A673 (cell line): ENCODE results near the gene GALP. TPM values are rescaled to one million over a fixed set of nuclear protein-coding genes. Genes with fewer than 3 reads are reported as not detected.

Experiments used
- BruUV-seq: library from RNA; stranded (reverse); fragments of 400-500 nt; replicated peaks from 2 replicates; lab custom pipeline; 2021; lab: Mats Ljungman, UMichigan
- CTCF ChIA-PET: fragments of 300-600 bp; sonication (Branson Sonifier 250); formaldehyde crosslinking; loops from one replicate; lab custom pipeline; 2022; ENCODE audit warnings: antibody characterized with exemption; lab: Charles Lee
- POLR2A ChIA-PET: fragments of 300-600 bp; sonication (Branson Sonifier 250); formaldehyde crosslinking; loops from one replicate; lab custom pipeline; 2022; ENCODE audit warnings: antibody characterized with exemption; ENCODE audit not compliant: low non-redundant PET; lab: Charles Lee
- DNase-seq: peaks from one replicate; pipeline ENCODE4 v3.0.0-alpha.2; 2015; ENCODE audit warnings: low spot score
- H3K27ac ChIP-seq: fragments of 200-600 bp; sonication (generic); 2 replicates; pipeline ENCODE4 v1.5.1; 2016; ENCODE audit warnings: mixed run types, low read depth, mild to moderate bottlenecking, mixed read lengths, antibody characterized with exemption, low read length; ENCODE audit not compliant: poor library complexity, severe bottlenecking
- H3K27me3 ChIP-seq: fragments of 200-600 bp; sonication (generic); replicated peaks from 2 replicates; pipeline ENCODE4 v1.6.1; 2017; ENCODE audit warnings: mixed run types, low read depth, mild to moderate bottlenecking, mixed read lengths, antibody characterized with exemption, low read length; ENCODE audit not compliant: insufficient read depth, poor library complexity
- H3K36me3 ChIP-seq: fragments of 200-600 bp; sonication (generic); 2 replicates; pipeline ENCODE4 v1.6.1; 2016; ENCODE audit warnings: mixed run types, mild to moderate bottlenecking, mixed read lengths, antibody characterized with exemption, low read length; ENCODE audit not compliant: insufficient read depth, poor library complexity, severe bottlenecking
- H3K4me1 ChIP-seq: fragments of 200-600 bp; sonication (generic); 2 replicates; pipeline ENCODE4 v1.6.1; 2017; ENCODE audit warnings: mixed run types, mild to moderate bottlenecking, mixed read lengths, antibody characterized with exemption, low read length; ENCODE audit not compliant: insufficient read depth, poor library complexity, severe bottlenecking
- H3K4me3 ChIP-seq: fragments of 200-600 bp; sonication (generic); 2 replicates; pipeline ENCODE4 v1.5.1; 2016; ENCODE audit warnings: low read depth, mixed run types, mild to moderate bottlenecking, mixed read lengths, low read length; ENCODE audit not compliant: poor library complexity, severe bottlenecking
- H3K9me3 ChIP-seq: fragments of 200-600 bp; sonication (generic); 2 replicates; pipeline ENCODE4 v1.6.1; 2016; ENCODE audit warnings: mixed run types, low read depth, mild to moderate bottlenecking, mixed read lengths, antibody characterized with exemption, low read length; ENCODE audit not compliant: poor library complexity, severe bottlenecking
- CTCF ChIP-seq: fragments of 300-800, 200-600 bp; sonication (generic); conservative IDR thresholded peaks from 2 replicates; pipeline ENCODE4 v1.5.1; 2017; ENCODE audit warnings: low read depth, mild to moderate bottlenecking, antibody characterized with exemption, low read length, moderate library complexity, mixed read lengths
- EZH2 ChIP-seq: fragments of 200-600 bp; sonication (generic); IDR thresholded peaks from 2 replicates; pipeline ENCODE4 v1.6.1; 2017; ENCODE audit warnings: borderline replicate concordance, low read depth, mild to moderate bottlenecking, mixed read lengths, antibody characterized with exemption, low read length; ENCODE audit not compliant: poor library complexity, severe bottlenecking
- intact Hi-C: fragments of 100-400 bp; cut with micrococcal nuclease; formaldehyde crosslinking; loops from one replicate; pipeline ENCODE4 v1.10.0; 2022; ENCODE audit not compliant: unreplicated experiment
- total RNA-seq: library from RNA; stranded (reverse); gene quantifications from 2 replicates; pipeline ENCODE4 v1.2.3, GENCODE V29; 2021

Gene GALP
- total RNA-seq, 1 experiment from 2014 or later = not detected

- ChIA-PET CTCF (interaction anchor here (0.7 to 1.2 kb wide), 2 partner anchors 61 to 168 kb away, joined by 7 to 11 read pairs; no protein-coding TSS in a partner anchor), POLR2A (no interaction called here)
- no TSS peak for BruUV-seq
- TF ChIP-seq CTCF = no peak
- no peak for TF ChIP-seq EZH2
- intact Hi-C loops = loop anchor here (2.0 kb wide), 1 partner anchor 21 kb away; the partner anchor contains the start of gene ZNF787
- no peaks in the 10 kb centered on the region for H3K9me3 ChIP-seq
- peaks cover 6% of the 10 kb centered on the region for H3K4me1 ChIP-seq
- H3K27me3 ChIP-seq = no peaks in the 10 kb centered on the region
- DNase-seq = no peak
- peak overlapping the region; percentile 90 for H3K27ac ChIP-seq
- peak overlapping the region; percentile 53 for H3K4me3 ChIP-seq
- H3K36me3 ChIP-seq = no peaks in the 10 kb centered on the region
These were observed 34.3 kb upstream of the GALP start for GRCh38 chr19:56141417-56141993.

- intact Hi-C loops = no loop called here
- H3K27me3 ChIP-seq = no peaks in the 10 kb centered on the region
- H3K27ac ChIP-seq = peak overlapping the region; percentile 14
- no peak for DNase-seq
- H3K4me3 ChIP-seq = peak overlapping the region; percentile 53
- H3K4me1 ChIP-seq = peaks cover 6% of the 10 kb centered on the region
- TSS peak; percentile 24 for BruUV-seq
- TF ChIP-seq CTCF = no peak
- TF ChIP-seq EZH2 = no peak
- H3K9me3 ChIP-seq = no peaks in the 10 kb centered on the region
- H3K36me3 ChIP-seq = peaks cover 4% of the 10 kb centered on the region
- ChIA-PET POLR2A (no interaction called here), CTCF (no interaction called here)
These were observed 33.6 kb upstream of the GALP start for GRCh38 chr19:56142087-56142787.

- H3K4me3 ChIP-seq = no peak overlapping the region
- TF ChIP-seq CTCF (no peak), EZH2 (no peak)
- H3K27me3 ChIP-seq = no peaks in the 10 kb centered on the region
- no peaks in the 10 kb centered on the region for H3K9me3 ChIP-seq
- no peak for DNase-seq
- H3K4me1 ChIP-seq = peaks cover 6% of the 10 kb centered on the region
- peaks cover 4% of the 10 kb centered on the region for H3K36me3 ChIP-seq
- ChIA-PET POLR2A (no interaction called here), CTCF (no interaction called here)
- BruUV-seq = no TSS peak
- peak overlapping the region; percentile 34 for H3K27ac ChIP-seq
- intact Hi-C loops = no loop called here
These were observed 32.8 kb upstream of the GALP start for GRCh38 chr19:56142897-56143434.
